GM12873 (cell line): ENCODE measurements around the gene C12orf56.

Source experiments
- CTCF ChIP-seq: IDR thresholded peaks from 2 replicates; pipeline ENCODE4 v1.5.1; 2012; ENCODE audit warnings: low read depth, mild to moderate bottlenecking, moderate library complexity, low read length, control low read depth; ENCODE audit not compliant: insufficient read depth; ENCODE audit errors: missing control alignments

Gene C12orf56

GRCh38 chr12:64403707-64404469 is 13.3 kb upstream of the C12orf56 start, which contains the start of gene XPOT:
Gene XPOT, plus strand, starts transcription at chr12:64404392. Its CDS starts 5,644 bp downstream, at chr12:64410036.
- no peak for TF ChIP-seq CTCF

GRCh38 chr12:64402181-64402580 is 11.6 kb upstream of the C12orf56 start:
- no peak for TF ChIP-seq CTCF

GRCh38 chr12:64400041-64400440 is 9.5 kb upstream of the C12orf56 start:
- TF ChIP-seq CTCF: no peak

GRCh38 chr12:64395739-64396138 is 5.2 kb upstream of the C12orf56 start:
- no peak for TF ChIP-seq CTCF

GRCh38 chr12:64392221-64392620 is 1.7 kb upstream of the C12orf56 start:
- peak; percentile 42 for TF ChIP-seq CTCF

- no peak for TF ChIP-seq CTCF
Measured at GRCh38 chr12:64389154-64389553, 1.4 kb downstream of the C12orf56 start.

GRCh38 chr12:64387197-64387816 is 3.3 kb downstream of the C12orf56 start:
- no peak for TF ChIP-seq CTCF
